LNCaP clone FGC (cell line): ENCODE data around the gene ASNSD1.

ENCODE experiments used
- DNase-seq: peaks from one replicate; pipeline ENCODE4 v3.0.0-alpha.2; 2011; ENCODE audit warnings: low read depth
- H3K4me3 ChIP-seq: 2 replicates; pipeline ENCODE4 v1.5.1; 2011; ENCODE audit warnings: mild to moderate bottlenecking, low read depth, low read length, control low read depth
- TF ChIP-seq, protein P1 (sequence below): IDR thresholded peaks from 2 replicates; pipeline ENCODE4 v1.5.1; 2012; ENCODE audit warnings: mild to moderate bottlenecking; ENCODE audit not compliant: control insufficient read depth, insufficient read depth; ENCODE audit errors: extremely low read depth

ASNSD1 gene

DNA sequence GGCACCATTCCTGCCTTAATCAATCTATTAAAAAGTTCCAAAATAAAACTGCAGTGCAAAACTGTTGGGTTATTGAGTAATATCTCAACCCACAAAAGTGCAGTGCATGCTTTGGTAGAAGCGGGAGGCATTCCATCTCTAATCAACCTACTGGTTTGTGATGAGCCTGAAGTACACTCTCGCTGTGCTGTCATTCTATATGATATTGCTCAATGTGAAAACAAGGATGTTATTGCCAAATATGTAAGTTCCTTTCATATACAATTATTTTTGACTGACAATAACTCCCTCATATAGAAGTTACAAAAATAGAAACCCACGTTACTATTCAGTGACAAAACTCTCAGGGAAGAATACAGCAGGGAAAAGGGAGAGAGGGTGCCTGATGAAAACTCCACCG is 58.3 kb downstream of the ASNSD1 start:
- TF ChIP-seq, protein P1, sequence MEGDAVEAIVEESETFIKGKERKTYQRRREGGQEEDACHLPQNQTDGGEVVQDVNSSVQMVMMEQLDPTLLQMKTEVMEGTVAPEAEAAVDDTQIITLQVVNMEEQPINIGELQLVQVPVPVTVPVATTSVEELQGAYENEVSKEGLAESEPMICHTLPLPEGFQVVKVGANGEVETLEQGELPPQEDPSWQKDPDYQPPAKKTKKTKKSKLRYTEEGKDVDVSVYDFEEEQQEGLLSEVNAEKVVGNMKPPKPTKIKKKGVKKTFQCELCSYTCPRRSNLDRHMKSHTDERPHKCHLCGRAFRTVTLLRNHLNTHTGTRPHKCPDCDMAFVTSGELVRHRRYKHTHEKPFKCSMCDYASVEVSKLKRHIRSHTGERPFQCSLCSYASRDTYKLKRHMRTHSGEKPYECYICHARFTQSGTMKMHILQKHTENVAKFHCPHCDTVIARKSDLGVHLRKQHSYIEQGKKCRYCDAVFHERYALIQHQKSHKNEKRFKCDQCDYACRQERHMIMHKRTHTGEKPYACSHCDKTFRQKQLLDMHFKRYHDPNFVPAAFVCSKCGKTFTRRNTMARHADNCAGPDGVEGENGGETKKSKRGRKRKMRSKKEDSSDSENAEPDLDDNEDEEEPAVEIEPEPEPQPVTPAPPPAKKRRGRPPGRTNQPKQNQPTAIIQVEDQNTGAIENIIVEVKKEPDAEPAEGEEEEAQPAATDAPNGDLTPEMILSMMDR: no peak
- DNase-seq: no peak
- H3K4me3 ChIP-seq: no peak overlapping the region
